ENCODE results near the gene CRLF3. TPM values are rescaled to one million over a fixed set of nuclear protein-coding genes. Genes with fewer than 3 reads are reported as not detected.

CRLF3 gene
- total RNA-seq, 1 experiment from 2014 or later = 15.0 TPM

DNA sequence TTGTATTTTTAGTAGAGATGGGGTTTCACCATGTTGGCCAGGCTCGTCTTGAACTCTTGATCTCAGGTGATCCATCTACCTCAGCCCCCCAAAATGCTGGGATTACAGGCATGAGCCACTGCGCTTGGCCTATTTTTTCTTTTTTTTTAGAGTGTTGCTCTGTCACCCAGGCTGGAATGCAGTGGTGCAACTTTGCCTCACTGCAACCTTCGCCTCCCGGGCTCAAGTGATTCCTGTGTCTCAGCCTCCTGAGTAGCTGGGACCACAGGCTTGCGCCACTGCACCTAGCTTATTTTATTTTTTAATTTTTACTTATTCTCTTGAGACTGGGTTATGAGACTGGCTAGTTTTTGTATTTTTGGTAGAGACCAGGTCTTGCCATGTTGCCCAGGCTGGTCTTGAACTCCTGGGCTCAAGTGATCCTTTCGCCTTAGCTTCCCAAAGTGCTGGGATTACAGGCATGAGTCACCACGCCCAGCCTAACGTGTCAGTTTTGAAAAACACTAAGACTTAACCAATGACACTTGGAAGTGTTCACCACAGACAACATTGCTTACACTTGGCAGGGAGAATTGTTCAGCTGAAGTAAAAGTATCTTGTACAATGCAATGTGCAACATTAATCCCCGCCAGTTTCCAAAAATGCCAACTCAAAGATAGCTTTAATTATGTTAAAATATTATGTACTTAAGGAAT, 34.2 kb upstream of the CRLF3 start:
- BruUV-seq (replicated peaks) = no TSS peak
- CTCF ChIA-PET = interaction anchor here (0.6 to 1.5 kb wide), 2 partner anchors 9 kb away, joined by 3 read pairs; no protein-coding TSS in a partner anchor
- Mint-ChIP-seq H3K4me3 (ENCODE audit: unreplicated experiment) (no peak overlapping the region), H3K27me3 (ENCODE audit: insufficient read depth, unreplicated experiment) (no peaks in the 10 kb centered on the region), H3K9me3 (ENCODE audit: unreplicated experiment) (no peaks in the 10 kb centered on the region), H3K27ac (ENCODE audit: low read depth, unreplicated experiment) (no peak overlapping the region), H3K4me1 (ENCODE audit: insufficient read depth, unreplicated experiment) (no peaks in the 10 kb centered on the region), H3K36me3 (ENCODE audit: insufficient read depth, unreplicated experiment) (peaks cover 24% of the 10 kb centered on the region)
- TF ChIP-seq, protein P1, sequence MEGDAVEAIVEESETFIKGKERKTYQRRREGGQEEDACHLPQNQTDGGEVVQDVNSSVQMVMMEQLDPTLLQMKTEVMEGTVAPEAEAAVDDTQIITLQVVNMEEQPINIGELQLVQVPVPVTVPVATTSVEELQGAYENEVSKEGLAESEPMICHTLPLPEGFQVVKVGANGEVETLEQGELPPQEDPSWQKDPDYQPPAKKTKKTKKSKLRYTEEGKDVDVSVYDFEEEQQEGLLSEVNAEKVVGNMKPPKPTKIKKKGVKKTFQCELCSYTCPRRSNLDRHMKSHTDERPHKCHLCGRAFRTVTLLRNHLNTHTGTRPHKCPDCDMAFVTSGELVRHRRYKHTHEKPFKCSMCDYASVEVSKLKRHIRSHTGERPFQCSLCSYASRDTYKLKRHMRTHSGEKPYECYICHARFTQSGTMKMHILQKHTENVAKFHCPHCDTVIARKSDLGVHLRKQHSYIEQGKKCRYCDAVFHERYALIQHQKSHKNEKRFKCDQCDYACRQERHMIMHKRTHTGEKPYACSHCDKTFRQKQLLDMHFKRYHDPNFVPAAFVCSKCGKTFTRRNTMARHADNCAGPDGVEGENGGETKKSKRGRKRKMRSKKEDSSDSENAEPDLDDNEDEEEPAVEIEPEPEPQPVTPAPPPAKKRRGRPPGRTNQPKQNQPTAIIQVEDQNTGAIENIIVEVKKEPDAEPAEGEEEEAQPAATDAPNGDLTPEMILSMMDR (IDR thresholded peaks at IDR 0.05; ENCODE audit: unreplicated experiment) = no peak
- intact Hi-C loops (cut with micrococcal nuclease) = no loop called here
- POLR2A ChIA-PET = no interaction called here
- peak; percentile 13 for DNase-seq (ENCODE audit: unreplicated experiment)

DNA sequence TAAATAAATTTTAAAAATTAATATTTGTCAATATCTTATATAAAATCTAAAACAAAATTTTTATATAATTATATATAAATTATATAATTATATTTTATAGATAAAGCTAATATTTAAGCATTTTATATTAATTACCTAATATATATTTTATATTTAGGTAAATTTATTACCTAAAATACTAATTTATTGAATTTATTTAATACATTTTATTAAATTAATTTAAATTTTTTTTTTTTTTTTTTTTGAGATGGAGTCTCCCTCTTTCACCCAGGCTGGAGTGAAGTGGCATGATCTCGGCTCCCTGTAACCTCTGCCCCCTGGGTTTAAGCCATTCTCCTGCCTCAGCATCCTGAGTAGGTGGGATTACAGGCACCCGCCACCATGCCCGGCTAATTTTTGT, 29.7 kb upstream of the CRLF3 start:
- H3K9me3 Mint-ChIP-seq (ENCODE audit: unreplicated experiment) = no peaks in the 10 kb centered on the region
- no peaks in the 10 kb centered on the region for H3K27me3 Mint-ChIP-seq (ENCODE audit: insufficient read depth, unreplicated experiment)
- no peaks in the 10 kb centered on the region for H3K4me1 Mint-ChIP-seq (ENCODE audit: insufficient read depth, unreplicated experiment)
- no TSS peak for BruUV-seq (replicated peaks)
- no peak overlapping the region for H3K27ac Mint-ChIP-seq (ENCODE audit: low read depth, unreplicated experiment)
- intact Hi-C loops (cut with micrococcal nuclease) = no loop called here
- ChIA-PET CTCF (no interaction called here), POLR2A (no interaction called here)
- DNase-seq (ENCODE audit: unreplicated experiment) = no peak
- H3K4me3 Mint-ChIP-seq (ENCODE audit: unreplicated experiment) = no peak overlapping the region
- H3K36me3 Mint-ChIP-seq (ENCODE audit: insufficient read depth, unreplicated experiment) = peaks cover 16% of the 10 kb centered on the region
- TF ChIP-seq, protein P1 (IDR thresholded peaks at IDR 0.05; ENCODE audit: unreplicated experiment) = no peak

DNA sequence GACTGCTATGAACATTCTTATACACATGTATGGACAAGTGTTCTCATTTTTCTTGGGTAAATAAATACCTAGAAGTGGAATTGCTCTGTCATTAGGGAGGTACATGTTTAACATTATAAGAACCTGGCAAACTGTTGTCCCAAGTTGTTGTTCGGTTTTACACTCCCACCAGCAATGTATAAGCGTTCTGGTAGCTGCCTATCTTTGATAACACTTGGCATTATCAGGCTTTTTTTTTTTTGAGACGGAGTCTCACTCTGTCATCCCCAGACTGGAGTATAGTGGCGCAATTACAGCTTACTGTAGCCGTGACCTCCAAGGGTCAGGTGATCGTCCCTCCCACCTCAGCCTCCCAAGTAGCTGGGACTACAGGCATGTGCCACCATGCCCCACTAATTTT, 23.5 kb upstream of the CRLF3 start:
- DNase-seq (ENCODE audit: unreplicated experiment) = no peak
- no TSS peak for BruUV-seq (replicated peaks)
- Mint-ChIP-seq H3K36me3 (ENCODE audit: insufficient read depth, unreplicated experiment) (peaks cover 21% of the 10 kb centered on the region), H3K27me3 (ENCODE audit: insufficient read depth, unreplicated experiment) (no peaks in the 10 kb centered on the region), H3K9me3 (ENCODE audit: unreplicated experiment) (no peaks in the 10 kb centered on the region), H3K27ac (ENCODE audit: low read depth, unreplicated experiment) (no peak overlapping the region), H3K4me1 (ENCODE audit: insufficient read depth, unreplicated experiment) (no peaks in the 10 kb centered on the region), H3K4me3 (ENCODE audit: unreplicated experiment) (no peak overlapping the region)
- POLR2A ChIA-PET = no interaction called here
- TF ChIP-seq, protein P1 (IDR thresholded peaks at IDR 0.05; ENCODE audit: unreplicated experiment) = no peak
- CTCF ChIA-PET = no interaction called here
- intact Hi-C loops (cut with micrococcal nuclease) = no loop called here

DNA sequence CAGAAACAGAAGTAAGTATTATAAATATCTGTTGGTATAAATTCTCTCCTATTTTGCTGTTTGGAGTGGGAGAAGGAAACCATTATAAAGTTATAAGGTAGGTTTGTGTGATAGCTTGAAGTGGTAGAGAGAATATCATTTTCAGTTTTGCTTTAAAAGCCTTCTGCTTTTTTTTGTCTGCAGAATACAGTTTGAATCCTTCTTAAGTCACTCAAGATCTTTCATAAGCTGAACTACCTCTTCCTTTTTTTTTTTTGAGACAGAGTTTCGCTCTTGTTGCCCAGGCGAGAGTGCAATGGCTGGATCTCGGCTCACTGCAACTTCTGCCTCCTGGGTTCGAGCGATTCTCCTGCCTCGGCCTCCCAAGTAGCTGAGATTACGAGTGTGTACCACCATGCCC, 16.3 kb upstream of the CRLF3 start:
- Mint-ChIP-seq H3K4me1 (ENCODE audit: insufficient read depth, unreplicated experiment) (no peaks in the 10 kb centered on the region), H3K27me3 (ENCODE audit: insufficient read depth, unreplicated experiment) (no peaks in the 10 kb centered on the region), H3K4me3 (ENCODE audit: unreplicated experiment) (no peak overlapping the region), H3K36me3 (ENCODE audit: insufficient read depth, unreplicated experiment) (peaks cover 25% of the 10 kb centered on the region), H3K27ac (ENCODE audit: low read depth, unreplicated experiment) (no peak overlapping the region), H3K9me3 (ENCODE audit: unreplicated experiment) (no peaks in the 10 kb centered on the region)
- intact Hi-C loops (cut with micrococcal nuclease) = no loop called here
- no peak for DNase-seq (ENCODE audit: unreplicated experiment)
- POLR2A ChIA-PET = interaction anchor here (1.0 kb wide), 2 partner anchors 9 to 16 kb away, joined by 3 to 4 read pairs; partner anchors contain the start of genes ATAD5 and CRLF3
- TF ChIP-seq, protein P1 (IDR thresholded peaks at IDR 0.05; ENCODE audit: unreplicated experiment) = no peak
- BruUV-seq (replicated peaks) = no TSS peak
- CTCF ChIA-PET = no interaction called here

Measured in MCF 10A (cell line).